22Rv1 (cell line): Measurements from ENCODE around the gene ATP11B.

Experiments
- CTCF ChIP-seq: fragments of 450-650 bp; IDR thresholded peaks from 2 replicates; pipeline ENCODE4 v1.5.1; 2017; ENCODE audit warnings: mild to moderate bottlenecking
- ZFX ChIP-seq: fragments of 450-650 bp; IDR thresholded peaks from 2 replicates; pipeline ENCODE4 v1.6.1; 2017; ENCODE audit warnings: antibody characterized with exemption, borderline replicate concordance

- no peak for TF ChIP-seq CTCF
- TF ChIP-seq ZFX: no peak
Observed at GRCh38 chr3:182925944-182926337, 132.6 kb downstream of the ATP11B start.
